HPDE6-E6E7 (cell line): ENCODE data around the gene FMN2.
"Not testable (repeated sequence)": the region's sequence is repeated elsewhere in the genome, so short reads cannot be mapped to it uniquely, and the experiment has no call there.

ENCODE experiments used
- DNase-seq: peaks from one replicate; pipeline ENCODE4 v3.0.0; 2011; ENCODE audit warnings: missing footprints; ENCODE audit errors: extremely low spot score

The FMN2 gene

GRCh38 chr1:240254778-240255291, 163.2 kb downstream of the FMN2 start:
- DNase-seq: no peak

GRCh38 chr1:240255922-240256321, 164.2 kb downstream of the FMN2 start:
- DNase-seq: no peak

- DNase-seq: no peak
These were observed 165.3 kb downstream of the FMN2 start for GRCh38 chr1:240256836-240257503.

- DNase-seq: no peak
These were observed 167.2 kb downstream of the FMN2 start for GRCh38 chr1:240258910-240259309.

GRCh38 chr1:240264494-240264893, 172.8 kb downstream of the FMN2 start:
- DNase-seq: not testable (repeated sequence)

GRCh38 chr1:240271081-240271480, 179.4 kb downstream of the FMN2 start:
- DNase-seq: no peak

- no peak for DNase-seq
These were observed 182.9 kb downstream of the FMN2 start for GRCh38 chr1:240274569-240274968.

- DNase-seq: not testable (repeated sequence)
These were observed 183.5 kb downstream of the FMN2 start for GRCh38 chr1:240275219-240275618.

GRCh38 chr1:240278082-240278481, 186.4 kb downstream of the FMN2 start:
- DNase-seq: no peak

DNA sequence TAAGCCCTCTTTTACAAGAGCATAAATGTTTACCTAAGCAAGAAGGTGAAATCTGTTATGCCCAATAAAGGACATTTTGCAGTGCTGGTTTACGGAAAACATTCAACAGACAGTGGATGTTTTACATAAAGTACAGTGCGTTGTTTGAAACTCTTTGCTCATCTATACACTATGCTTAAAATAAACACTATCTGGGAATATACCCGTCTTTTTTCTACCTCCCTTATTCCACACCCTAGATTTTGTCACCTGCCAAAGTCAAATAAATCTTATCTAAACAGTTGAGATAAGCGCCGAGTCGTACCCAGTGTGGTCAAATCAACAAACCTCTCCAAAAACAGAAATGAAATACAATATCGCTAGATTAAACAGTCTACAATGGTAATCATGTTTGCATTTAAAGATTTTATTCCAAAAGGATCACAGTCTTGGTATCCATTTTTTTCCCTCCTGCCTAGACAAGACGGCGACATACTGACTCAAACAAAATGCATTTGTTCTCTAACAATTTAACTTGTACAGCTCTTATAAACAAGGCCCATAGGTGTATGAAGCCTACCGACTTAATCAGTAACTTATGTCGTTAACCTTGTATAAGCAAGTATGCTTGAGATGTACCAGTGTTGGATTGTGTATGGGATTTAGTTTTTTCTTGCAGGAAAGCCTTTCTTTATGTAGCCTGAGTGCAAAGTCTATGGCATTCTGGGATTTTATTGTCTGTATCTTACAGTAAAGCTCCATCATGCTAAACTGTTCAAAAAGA, 189.1 kb downstream of the FMN2 start:
- DNase-seq: no peak

GRCh38 chr1:240282061-240282830, 190.6 kb downstream of the FMN2 start:
- DNase-seq: no peak

DNA sequence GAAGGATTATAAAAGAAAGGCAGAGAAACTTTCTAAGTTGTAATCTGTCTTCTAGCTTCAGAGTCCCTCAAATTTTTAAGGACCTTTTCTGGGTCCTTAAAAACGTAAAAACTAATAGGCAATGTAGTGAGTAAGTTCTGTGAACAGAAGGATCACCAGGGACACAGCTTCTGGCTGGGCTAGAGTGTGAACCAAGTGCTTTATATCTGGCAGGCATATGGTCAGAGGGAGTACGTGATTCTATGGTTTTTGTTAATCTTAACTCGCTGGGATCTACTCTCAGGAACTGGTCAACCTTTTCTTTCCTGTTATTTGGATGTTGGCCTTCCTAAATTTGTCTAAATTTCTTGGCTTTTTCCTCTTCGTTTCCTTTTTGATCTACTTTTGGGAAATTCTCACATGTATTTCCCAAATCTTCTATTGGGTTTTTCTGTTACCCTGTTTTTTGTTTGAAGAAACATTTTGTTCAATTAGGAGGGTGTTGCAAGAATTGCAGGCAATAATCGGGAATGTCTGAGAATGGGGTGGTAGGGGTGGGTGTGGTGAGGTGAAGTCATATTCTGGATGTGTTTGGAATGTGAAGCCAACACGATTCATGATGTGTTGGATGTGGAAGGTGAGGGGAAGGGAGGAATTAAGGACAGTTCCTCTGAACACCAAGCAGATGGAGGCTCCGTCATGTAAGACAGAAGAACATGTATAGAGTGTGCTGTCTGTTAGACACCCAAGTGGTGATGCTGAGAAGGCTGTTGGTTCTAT, 193.2 kb downstream of the FMN2 start:
- DNase-seq: no peak

GRCh38 chr1:240285540-240285939, 193.9 kb downstream of the FMN2 start:
- DNase-seq: no peak

GRCh38 chr1:240287722-240288121, 196.0 kb downstream of the FMN2 start:
- no peak for DNase-seq

GRCh38 chr1:240293706-240294105, 202.0 kb downstream of the FMN2 start:
- no peak for DNase-seq

GRCh38 chr1:240294566-240294965, 202.9 kb downstream of the FMN2 start:
- no peak for DNase-seq

GRCh38 chr1:240295811-240296210, 204.1 kb downstream of the FMN2 start:
- no peak for DNase-seq

DNA sequence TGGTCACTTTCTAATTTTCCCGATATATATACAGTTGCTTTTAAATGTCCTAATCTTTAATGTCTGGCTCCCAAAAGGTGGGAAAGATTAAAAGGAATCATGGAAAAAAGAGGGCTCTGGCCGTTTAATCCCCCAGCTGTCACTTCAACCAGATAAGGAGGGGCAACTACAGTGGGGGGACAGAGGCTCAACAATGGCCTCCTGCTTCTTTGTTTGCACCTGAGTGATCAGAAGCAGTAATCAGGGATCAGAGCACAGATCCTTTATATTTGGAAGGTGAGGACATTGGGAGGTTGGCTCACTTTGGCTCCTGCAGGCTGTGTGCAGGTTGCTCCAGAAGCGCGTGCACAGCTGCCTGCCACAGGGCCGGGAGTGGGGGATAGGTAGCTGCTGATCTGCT, 212.8 kb downstream of the FMN2 start:
- no peak for DNase-seq

DNA sequence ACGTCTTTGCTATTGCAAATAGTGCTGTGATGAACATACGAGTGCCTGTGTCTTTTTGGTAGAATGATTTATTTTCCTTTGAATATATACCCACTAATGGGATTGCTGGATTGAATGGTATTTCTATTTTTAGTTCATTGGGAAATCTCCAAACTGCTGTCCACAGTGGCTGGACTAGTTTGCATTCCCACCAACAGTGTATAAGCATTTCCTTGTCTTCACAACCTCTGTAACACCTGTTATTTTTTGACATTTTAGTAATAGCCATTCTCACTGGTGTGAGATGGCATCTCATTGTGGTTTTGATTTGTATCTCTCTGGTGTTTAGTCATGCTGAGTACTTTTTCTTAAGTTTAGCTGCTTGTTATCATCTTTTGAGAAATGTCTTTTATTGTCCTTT, 215.0 kb downstream of the FMN2 start:
- DNase-seq: no peak

DNA sequence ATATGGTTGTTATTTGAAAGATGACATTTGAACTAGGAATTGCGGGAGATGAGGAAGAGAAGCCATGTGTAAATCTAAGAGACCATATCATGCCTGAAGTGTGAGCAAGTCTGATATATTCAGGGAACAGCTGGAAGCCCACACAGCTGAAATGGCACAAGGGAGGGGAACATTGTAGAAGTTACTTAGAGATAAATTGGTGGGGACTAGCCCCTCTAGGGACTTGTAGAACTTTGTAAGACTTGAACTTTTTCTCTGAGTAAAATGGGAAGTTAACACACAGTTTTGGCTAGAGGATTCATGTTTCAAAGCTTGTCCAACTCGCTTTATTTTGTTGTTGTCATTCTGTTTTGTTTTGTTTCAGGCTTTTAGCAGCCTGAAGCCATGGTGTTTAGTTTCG, 216.4 kb downstream of the FMN2 start:
- no peak for DNase-seq

DNA sequence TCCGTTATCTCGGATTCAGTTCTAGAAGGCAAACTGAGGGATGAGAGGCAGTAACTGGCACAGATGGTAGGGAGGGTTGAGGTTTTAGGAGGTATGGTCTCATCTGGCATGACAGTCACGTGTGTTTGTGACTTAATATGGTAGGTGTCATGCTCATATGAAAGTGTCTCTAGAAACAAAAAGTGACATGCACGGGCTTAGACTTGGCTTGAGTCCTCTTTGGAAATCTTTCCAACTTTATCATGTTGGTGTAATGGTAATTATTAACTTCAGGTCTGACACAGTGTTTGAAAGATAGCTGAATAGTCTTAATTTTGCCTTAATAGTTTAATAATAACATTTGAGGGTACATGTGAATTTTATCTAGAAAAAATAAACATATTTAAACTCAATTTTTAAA, 218.1 kb downstream of the FMN2 start:
- DNase-seq: no peak
